ENCODE results near the gene INTS6L.
A peak's percentile ranks its signal among the peaks of the same experiment; 100 is the strongest.
"Not testable (repeated sequence)": the region's sequence is repeated elsewhere in the genome, so short reads cannot be mapped to it uniquely, and the experiment has no call there.

INTS6L gene

DNA sequence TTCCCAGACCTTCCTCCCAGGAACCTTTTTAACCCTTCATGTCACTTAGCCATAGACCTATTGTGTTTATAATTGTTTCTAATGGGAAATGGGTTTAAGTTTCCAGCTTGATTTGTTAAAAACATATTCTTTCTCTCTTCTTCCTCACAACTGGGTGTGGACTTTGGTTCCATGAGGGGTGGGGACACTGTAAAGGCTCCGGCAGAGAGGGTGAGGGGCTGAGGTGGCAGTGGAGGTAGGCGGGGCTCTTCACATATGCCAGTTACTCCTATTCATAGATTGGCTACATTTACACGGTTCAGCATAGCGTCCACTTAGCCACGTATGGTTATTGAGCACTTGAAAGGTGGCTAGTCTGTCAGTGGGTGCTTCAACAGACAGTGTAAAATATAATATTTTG, 7.8 kb downstream of the INTS6L start:
- no peak for DNase-seq (ENCODE audit: low spot score)

DNA sequence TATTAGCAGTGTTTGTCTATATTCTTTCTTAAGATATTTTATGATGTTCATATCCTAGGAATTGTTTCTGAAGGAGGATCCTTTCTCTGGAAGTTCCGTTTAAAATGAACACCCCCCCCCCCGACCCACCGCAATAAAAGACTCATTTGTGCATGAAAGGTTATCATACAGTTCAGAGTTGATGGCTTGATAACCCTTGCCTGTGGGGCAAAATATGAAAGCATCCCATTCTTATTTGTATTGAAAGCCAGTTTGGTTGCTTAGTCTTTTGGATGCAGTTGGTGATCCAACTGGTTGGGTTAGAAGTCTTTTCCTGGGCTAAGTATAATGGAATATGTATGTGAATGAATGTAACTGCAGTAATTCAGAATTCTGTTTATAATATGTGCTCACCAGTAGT, 8.3 kb downstream of the INTS6L start:
- no peak for DNase-seq (ENCODE audit: low spot score)

DNA sequence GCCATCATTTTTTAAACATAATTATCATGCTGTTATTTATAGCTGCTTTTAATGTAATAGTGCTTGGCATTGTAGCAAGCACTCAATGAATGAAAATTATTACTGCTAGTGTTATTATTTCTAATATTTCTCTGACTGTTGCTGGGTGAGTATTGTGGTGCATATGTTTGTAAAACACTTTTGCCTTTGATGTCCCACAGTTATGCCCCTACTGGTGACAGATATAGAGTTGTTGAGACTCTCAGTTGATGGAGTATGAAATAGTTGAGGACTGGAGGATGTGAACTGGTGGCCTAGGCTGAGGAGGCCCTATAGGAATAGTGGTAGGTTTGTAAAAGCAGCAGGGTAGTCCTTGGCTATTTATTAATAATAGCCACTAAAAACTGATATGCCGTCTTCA, 9.6 kb downstream of the INTS6L start:
- no peak for DNase-seq (ENCODE audit: low spot score)

DNA sequence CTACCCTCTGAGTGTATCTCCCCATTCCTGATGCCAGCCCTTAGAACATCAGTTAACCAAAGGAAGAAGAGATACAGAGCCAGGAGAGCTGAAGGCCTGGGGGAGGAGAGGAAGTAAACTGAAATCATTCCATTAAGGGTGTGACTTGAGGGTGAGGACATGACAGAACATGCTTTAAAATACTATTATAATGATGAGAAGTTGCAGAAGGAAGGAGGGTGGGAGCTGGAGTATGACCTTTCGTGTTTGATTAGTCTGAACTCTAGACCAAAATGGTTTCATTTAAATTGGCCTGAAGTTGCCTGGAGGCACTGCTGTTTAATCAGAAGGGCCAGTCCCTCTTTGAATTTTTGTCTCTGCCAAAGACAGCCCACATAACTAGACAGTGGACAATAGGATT, 11.4 kb downstream of the INTS6L start:
- no peak for DNase-seq (ENCODE audit: low spot score)

DNA sequence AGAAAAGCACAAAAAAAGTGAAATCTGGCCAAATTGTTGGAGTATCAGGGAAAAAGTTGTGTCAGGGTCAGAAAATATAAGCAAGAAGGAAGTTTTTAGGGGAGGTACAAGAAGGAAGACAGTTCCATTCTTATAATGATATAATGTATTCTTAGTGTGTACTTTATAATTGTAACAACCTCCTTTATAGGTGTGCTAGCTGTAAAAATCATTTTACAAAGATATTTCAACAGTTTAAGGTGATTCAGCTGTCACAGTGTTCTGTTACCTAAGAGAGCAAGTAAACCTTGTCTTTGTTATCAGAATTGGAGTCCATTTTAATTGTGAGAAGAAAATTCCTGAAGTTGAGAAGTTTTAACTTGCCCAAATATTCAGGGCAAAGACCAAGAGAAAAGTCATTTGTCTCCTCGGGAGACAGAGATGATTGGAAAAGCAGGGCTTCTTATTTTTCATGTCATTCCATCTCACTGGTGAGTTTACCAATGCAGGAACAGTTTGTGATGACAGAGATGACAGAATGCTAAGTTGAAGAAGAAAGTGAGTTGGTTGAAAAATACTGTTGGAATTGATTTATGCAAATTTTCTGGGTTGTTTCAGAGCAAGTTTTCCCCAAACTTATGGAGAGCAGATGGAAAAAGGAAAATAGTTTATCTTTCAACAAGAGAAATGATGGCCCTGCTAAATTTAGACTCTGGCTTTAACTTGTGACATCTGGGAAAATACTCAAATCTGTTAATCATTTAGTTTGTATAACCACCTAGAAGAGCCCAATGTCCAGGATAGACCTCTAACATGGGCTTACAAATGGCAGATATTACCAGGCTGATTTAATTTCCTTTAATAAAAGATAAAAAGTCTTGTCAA, 14.8 kb downstream of the INTS6L start:
- no peak for DNase-seq (ENCODE audit: low spot score)

DNA sequence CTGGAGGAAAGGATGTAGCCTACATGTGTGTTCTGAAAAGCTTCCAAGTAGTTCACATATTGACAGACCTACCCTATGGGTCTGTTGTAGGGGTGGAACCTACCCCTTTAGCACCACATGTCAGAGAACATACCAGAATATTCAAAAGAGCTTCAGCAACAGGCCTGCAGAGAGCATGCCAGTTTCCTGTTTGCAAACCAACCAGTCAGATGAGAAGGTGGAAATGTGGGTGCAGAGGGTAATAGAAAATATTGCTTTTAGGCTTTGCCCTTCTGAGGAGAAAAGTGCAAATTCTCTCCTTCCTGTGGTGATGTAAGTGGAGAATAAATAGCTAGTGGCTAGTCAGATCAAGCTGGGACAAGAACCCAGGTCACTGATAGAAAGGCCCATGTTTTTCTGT, 16.4 kb downstream of the INTS6L start:
- DNase-seq (ENCODE audit: low spot score) = no peak

DNA sequence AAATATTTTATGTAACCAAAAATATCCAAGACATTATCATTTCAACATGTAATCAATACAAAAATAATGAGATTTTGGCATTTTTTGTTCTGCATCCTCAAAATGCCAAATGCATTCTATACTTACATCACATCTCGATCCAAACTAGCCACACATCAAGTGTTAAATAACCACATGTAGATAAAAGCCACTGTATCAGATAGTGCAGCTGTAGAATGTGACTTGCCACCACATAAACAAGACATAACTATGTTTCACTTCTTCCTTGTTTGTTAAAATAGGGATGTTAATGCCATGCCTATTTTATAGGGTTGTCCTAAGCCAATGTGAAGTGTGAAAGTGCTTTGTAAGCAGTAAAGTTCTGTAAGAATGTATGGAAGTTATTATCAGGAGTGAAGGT, 20.9 kb downstream of the INTS6L start:
- no peak for DNase-seq (ENCODE audit: low spot score)

DNA sequence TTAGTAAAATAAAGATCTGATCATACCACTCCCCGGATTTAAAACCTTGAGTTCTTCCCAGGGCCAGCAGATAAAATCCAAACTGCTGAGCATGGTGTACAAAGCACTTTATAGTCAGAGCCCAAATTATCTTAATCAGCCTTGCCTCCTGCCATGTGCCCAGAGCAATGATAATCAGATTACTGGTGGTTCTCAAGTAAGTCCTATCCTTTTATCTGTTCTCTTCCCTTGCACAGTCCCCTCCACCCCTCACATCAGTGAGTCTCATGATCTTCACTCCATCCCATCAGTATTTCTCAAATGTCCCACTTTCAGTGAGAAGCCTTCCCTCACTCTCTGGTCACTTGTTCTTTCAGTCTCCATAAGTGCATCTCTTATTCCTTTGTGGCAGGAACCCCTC, 22.7 kb downstream of the INTS6L start:
- no peak for DNase-seq (ENCODE audit: low spot score)

DNA sequence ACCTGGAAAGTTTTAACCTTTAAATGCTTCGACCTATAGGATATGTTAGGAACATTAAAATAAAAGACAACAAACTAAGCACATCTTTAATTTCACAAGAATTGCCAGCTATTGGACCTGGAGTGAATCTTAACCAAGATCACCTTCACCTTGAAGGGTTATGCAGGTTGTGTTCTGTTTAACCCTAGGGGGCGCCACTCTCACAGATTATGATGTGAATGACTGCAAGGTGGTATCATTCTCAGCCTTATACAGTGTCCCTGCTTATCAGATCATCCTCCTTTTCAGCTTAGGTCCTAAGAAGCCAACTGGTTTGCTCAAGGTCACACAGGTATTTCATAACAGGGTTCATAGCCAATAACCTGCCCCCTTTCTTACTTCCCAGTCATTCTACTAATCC, 23.5 kb downstream of the INTS6L start:
- DNase-seq (ENCODE audit: low spot score) = no peak

DNA sequence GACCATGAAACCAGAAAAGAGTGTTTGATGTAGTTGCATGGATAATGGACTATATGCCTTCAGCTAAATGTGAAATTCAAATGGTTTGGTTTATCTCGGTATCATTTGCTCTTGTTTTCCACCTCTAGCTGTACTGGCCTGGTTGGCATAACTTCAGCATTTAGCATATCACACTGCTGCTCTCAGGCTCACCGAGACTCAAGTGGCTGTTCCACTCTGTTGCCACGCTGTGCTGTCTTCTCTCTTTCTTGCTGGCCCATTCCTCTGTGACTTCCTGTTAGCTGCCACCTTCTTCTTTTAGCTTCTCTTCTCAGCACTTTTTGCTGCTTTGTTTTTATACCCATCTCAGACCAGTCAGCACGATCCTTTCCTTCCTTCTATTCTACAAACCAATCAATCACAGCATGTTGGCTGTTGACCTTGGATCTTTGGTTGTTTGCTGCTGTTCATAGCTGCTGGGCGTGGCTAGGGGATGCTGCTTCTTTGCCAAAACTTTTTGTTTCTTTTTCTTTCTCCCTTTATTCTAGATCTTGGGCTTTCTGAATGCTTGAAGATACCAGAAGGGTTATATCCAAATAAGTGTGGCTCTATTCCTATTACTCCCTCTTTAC, 24.0 kb downstream of the INTS6L start:
- DNase-seq (ENCODE audit: low spot score) = no peak

DNA sequence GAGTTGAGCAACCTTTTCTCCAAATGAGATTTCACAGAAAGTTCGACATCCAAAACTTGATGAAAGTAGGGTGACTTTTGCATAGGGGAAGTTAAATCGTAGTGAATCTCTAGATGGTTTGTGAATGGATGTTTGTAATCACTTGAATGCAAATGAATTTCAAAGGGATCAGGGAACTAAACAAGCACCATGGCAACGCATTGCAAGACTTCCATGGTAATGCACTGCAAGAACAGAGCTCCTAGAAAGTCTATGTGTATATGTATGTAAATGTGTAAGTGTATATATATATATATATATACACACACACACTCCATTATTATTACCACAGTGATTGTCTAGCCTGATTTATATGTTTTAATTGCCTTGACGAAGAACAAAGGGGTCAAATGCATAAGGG, 27.3 kb downstream of the INTS6L start:
- DNase-seq (ENCODE audit: low spot score) = no peak

DNA sequence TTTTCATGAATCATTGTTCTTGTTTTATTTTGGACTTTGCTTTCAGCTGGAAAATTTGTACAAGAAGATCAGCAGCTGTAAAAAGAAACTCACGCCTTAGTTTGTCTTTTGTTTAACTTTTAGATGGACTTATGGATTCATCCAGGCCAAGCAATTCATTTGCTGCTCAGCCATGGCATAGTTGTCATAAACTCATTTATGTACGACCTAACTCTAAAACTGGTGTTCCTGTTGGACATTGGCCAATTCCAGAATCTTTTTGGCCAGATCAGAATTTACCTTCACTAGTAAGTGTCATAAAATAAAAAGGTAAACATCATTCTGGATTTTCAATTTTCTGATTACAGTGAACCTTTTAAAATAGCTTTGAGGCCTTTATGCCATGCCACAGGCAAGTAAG, 29.1 kb downstream of the INTS6L start:
- DNase-seq (ENCODE audit: low spot score) = no peak

DNA sequence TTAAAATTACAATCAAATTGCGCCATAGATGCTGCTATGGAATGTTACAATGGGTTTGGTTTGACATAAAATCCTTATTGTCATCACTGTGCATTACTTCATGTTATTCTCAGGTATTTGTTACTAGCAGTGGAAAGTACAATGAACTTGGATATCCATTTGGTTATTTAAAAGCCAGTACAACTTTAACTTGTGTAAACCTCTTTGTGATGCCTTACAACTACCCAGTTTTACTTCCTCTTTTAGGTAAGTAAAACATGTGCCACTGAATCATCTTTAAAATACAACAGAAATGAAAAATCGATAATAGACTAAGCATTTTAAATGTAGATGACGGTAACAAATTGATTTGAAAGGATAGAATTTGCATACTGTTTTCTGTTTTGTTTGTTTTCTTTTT, 35.6 kb downstream of the INTS6L start:
- no peak for DNase-seq (ENCODE audit: low spot score)

DNA sequence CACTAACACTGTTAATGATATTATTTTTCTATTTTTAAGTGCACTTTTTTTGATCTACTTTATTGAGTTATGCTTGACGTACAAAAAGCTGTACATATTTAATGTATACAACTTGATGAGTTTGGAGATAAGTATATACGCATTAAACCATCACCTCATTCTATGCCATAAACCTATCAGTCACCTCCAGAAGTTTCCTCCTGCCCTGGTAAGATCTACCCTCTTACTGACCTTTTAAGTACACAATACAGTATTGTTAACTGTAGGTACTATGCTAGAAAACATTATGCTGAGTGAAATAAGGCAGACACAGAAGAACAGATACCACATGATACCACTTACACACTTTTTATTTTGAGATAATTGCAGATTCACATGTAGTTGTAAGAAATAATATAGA, 36.9 kb downstream of the INTS6L start:
- DNase-seq (ENCODE audit: low spot score) = no peak

DNA sequence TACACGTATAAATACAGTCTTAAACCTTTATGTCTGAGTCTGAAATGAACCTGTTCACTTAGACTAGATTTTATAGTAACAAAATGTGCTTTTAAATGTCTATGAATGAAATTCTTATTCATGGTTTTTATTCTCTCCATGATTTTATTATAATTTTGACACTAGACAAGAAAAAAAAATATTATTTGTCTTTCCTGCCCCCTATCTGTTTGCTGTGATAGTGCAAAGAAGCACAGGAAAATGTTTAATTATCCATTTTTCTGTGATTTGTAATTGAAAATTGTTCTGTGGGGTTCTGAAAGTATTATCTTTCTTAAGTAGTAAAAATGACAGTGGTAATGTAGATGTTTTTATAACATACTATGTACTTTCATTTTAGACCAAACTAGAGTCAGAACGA, 52.0 kb downstream of the INTS6L start:
- DNase-seq (ENCODE audit: low spot score) = no peak

DNA sequence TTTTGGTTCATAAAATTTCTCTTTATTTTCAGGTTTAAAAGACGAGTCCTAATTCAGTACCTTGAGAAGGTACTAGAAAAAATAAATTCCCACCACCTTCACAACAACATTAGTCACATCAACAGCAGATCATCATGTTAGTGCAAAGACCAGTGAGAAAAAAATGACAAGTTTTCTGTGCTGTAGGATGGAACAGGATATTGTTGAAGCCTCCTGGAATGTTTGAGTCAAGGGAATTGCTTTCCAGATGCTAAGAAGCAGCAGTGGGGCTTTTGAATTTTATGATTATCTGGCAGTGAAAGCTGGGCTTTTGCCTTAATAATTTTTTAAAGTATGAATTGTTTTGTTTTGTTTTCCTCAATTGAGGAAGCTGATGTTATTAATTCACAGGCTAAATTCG, 61.0 kb downstream of the INTS6L start:
- peak; percentile 8 for DNase-seq (ENCODE audit: low spot score)

DNA sequence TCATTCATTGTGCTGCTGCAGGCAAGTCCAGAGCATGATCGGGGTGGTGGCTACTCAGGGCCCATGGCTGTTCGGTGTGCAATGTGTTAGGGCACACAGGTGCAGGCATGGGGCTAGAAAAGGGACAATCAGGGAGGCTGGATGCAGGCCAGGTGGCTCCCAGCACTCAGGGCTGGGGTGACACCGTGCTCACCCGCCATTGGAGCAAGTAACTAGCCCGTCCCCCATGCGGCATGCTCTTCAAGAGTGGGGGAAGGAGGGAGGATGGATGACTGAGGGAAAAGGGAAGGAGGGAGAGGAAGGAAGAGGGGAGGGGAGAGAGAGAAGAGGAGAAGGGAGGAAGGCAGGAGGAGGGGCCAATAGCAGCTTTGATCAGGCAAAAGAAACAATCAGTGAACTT, 64.7 kb downstream of the INTS6L start:
- DNase-seq (ENCODE audit: low spot score) = no peak

DNA sequence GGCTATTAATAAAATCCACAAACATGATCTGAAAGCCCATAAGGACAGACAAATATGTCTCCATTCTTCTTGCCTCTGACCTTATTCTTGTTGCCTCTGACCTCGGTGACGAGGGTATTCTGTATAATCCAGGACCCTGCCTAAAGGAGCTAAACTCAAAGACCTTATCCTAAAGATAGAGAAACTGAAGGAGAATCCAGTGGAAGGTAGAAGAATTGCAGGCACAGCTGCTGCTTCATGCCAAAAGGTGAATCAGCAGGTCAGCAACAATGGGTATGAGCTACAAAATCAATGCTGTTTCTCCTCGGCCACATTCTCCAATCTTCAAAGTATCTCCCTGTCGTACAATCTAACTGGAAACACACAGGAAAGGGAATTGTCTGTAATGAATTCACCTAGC, 71.4 kb downstream of the INTS6L start:
- DNase-seq (ENCODE audit: low spot score) = no peak

DNA sequence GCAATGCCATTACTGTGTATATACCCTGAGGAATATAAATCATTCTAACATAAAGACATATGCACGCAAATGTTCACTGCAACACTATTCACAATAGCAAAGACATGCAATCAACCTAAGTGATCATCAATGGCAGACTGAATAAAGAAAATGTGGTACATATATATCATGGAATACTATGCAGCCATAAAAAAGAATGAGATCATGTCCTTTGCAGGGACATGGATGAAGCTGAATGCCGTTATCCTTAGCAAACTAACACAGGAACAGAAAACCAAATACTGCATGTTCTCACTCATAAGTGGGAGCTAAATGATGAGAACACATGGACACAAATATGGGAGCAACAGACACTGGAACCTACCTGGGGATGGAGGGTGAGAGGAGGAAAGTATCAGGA, 73.6 kb downstream of the INTS6L start:
- DNase-seq (ENCODE audit: low spot score) = not testable (repeated sequence)

DNA sequence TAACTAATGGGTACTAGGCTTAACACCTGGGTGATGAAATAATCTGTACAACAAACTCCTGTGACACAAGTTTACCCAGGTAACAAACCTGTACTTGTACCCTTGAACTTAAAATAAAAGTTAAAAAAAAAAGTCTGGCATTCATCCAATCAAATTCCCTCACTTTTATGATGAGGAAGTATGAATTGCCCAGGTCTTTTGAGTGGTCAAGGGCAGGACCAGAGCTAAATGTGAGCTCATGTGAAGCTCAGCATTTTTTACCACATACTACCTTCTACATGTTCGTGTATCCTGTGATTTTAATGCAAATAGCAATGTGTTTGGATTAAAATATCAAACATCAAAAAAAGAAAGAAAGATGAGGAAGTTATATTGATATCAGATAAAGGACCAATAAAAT, 74.0 kb downstream of the INTS6L start:
- DNase-seq (ENCODE audit: low spot score) = not testable (repeated sequence)

DNA sequence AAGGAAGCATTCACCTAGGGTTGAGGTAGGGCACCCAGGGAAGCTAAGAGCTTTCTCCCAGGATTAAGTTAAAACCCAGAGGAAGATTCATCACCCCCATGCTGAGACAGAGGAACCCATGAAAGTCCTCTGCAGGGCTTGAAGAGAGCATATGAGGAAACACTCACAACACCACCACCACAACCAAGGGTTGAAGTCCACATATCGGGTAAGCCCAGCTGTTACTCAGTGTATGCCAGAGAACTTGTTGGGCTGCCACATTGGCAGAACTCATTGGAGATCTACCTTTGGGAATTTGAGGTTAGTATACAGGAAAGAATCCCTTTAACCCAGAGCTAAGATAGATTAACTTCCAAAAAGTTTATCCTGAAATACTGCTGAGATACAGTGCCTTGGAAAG, 75.1 kb downstream of the INTS6L start:
- DNase-seq (ENCODE audit: low spot score) = no peak

DNA sequence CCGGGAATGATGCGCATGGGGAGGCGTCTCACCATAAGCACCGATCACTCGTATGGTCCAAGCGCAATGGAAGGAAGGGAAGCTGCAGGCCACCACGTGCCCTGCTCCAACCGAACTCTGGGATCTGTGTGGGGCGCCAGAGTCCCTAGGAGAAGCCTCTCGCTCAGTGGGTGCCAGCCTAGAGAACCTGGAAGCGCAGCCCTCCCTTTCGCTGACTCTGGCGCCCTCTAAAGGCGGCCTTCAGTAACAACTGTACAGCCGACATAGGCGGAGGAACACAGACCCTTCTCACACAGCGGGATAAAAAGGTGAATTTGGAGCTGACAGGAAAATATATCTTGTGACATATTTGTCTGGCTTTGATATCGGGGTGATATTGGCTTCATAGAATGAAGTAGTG, 76.0 kb downstream of the INTS6L start:
- DNase-seq (ENCODE audit: low spot score) = peak; percentile 27

DNA sequence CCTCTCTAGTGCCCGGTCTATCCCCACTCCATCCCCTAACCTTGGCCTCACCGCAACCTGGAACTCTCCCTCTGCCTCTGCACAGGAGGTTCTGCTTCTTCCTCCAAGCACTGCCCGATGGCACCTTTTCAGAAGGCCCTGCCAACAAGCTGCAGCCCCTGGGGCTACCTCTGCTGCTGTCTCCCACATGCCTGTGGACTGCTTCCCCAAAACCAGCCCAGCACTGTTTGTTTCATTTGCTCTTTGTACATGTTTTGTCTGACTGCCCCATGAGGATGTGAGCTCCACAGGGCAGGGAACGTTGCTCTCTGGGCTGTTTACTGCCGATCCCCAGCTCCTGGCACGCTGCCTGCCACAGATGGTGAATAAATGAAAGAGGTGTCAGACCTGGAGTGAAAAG, 85.4 kb downstream of the INTS6L start:
- no peak for DNase-seq (ENCODE audit: low spot score)
